ENCODE results near the gene RNF13.
"Not testable (repeated sequence)": the region's sequence is repeated elsewhere in the genome, so short reads cannot be mapped to it uniquely, and the experiment has no call there.

Gene RNF13

DNA sequence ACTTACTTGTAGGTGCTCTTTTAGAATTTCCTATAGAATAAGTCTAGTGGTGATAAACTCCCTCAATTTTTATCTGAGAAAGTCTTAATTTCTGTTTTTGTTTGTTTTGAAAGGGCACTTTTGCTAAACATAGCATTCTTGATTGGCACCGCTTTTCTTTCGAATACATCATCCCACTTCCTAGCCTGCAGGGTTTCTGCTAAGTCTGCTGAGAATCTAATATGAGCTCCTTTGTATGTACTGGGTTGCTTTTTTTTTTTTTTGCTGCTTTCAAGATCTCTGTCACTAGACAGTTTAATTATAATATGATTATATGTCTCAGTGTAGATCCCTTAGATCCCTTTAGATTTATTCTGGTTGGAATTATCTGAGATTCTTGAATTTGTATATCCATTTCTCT is 136.2 kb downstream of the RNF13 start:
- in situ Hi-C loops (cut with MboI; ENCODE audit: low sequenced_read_pairs): no loop called here

DNA sequence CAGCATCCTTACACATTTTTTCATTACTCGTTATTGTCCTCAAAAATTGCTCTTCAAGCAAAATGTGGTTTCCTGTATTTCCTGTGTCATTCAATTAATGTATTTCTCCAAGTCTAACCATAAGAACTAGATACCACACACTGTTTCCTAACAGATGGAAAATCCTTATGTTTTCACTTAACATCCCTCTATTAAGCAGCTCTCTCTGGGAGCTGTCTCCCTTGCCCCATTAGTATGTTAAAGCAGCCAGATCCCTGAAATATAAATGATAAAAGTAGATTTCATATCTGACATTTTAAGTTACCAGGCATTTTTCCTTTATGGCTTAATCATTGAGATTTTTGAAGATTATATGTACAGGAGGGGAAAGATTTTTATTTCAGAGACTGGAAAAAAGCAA is 141.8 kb downstream of the RNF13 start:
- in situ Hi-C loops (cut with MboI; ENCODE audit: low sequenced_read_pairs): no loop called here

DNA sequence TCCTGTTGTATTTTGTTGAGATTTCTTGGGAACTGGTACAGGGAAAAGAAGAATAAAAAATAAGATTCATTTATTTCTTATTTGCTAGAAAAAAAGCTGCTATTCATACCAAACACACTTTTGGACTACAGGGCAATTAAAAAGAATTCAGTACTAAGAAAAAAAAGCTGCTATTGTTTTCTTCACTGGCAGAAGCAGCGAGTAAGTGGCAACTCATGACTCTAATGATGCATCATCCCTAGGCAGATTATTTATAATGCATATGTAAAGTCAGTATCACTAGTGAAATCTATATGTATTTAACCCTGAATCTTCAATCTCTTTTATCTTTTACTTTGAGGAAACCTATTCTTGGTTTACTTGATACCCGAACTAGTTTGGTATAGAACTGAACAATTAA is 142.4 kb downstream of the RNF13 start:
- in situ Hi-C loops (cut with MboI; ENCODE audit: low sequenced_read_pairs): no loop called here

DNA sequence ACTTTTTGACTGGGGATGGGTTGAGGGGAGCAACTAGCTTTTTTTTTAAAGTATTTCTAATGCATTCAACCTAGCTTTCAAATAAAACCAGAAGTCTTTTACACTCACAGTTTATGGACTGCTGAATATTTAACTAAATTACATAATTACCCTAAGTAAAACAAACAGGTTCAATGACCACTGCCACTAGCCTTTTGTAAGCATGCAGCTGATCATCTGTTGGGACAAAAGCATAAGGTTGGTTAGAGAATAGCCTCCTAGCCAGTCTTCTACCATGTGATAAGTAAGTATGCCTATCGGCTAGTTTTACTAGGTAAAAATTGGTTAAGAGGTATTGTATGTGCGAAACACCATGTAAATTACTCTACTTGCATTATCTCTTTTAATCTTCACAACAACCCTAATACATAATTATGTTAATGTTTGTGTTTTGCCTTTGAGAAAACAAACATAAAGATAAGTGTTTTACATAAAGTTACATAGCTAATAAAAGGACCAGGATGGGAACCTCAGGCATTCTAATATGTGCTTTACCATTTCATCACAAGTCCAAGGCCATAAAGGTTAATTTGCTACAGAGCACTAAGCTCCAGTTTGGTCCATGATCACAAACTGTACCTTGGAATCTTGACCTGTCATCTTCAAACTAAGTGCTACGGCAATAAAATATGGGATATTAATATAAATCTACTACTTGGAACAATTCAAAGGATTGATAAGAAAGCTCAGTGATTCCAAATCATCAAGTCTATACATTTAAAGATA is 144.5 kb downstream of the RNF13 start:
- in situ Hi-C loops (cut with MboI; ENCODE audit: low sequenced_read_pairs): no loop called here

DNA sequence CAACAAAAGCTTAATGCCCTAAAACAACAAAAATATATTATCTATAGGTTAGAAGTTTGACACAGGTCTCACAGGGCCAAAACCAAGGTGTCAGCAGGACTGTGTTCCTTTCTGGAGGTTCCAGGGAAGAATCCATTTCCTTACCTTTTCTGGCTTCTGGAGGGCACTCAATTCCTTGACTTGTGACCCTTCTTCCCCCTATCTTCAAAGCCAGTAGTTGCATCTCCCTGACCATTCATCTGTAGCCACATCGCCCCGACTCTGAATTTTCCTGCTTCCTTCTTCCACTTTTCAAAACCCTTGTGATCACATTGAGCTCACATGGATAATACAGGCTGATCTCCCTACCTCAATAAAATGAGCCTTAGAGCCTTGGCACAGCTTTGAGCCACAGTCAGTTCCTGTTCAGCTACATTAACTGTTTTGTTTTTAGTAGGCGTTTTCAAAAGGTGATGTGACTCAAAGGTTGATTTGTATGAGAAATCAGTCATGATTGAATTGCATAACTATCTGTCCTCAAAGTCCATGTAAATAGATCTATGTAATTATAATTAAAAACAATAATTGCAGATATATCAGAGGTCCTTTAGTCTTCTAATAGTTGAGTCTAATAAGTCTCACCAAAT is 145.3 kb downstream of the RNF13 start:
- in situ Hi-C loops (cut with MboI; ENCODE audit: low sequenced_read_pairs): no loop called here

GRCh38 chr3:149959443-149959842 is 146.4 kb downstream of the RNF13 start:
- in situ Hi-C loops (cut with MboI; ENCODE audit: low sequenced_read_pairs): no loop called here

GRCh38 chr3:149963485-149963884 is 150.5 kb downstream of the RNF13 start:
- in situ Hi-C loops (cut with MboI; ENCODE audit: low sequenced_read_pairs): no loop called here

- in situ Hi-C loops (cut with MboI; ENCODE audit: low sequenced_read_pairs): no loop called here
These were observed 151.3 kb downstream of the RNF13 start for GRCh38 chr3:149964291-149964690.

DNA sequence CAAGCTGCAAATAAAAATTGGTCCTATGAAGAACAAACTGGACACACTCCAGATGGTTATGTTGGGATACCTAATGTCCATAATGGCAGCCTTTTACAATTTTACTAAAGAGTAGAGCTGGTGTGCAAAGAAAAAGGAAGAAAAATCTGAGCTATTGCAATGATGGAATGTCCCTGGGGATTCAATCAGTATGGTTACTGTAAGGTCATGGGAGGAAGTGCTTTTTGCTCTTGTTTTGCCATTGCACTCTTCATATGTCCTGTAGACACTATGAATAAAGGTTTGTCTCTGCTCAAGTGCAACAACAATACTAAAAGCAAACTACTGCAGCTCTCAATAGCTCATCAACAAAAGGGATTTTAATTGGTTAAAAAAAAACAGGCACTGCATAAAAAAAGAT is 152.3 kb downstream of the RNF13 start:
- in situ Hi-C loops (cut with MboI; ENCODE audit: low sequenced_read_pairs): no loop called here

GRCh38 chr3:149967086-149967685 is 154.2 kb downstream of the RNF13 start:
- in situ Hi-C loops (cut with MboI; ENCODE audit: low sequenced_read_pairs): no loop called here

- in situ Hi-C loops (cut with MboI; ENCODE audit: low sequenced_read_pairs): no loop called here
These were observed 155.2 kb downstream of the RNF13 start for GRCh38 chr3:149968216-149968615.

GRCh38 chr3:149969110-149969939 is 156.3 kb downstream of the RNF13 start:
- in situ Hi-C loops (cut with MboI; ENCODE audit: low sequenced_read_pairs): no loop called here

DNA sequence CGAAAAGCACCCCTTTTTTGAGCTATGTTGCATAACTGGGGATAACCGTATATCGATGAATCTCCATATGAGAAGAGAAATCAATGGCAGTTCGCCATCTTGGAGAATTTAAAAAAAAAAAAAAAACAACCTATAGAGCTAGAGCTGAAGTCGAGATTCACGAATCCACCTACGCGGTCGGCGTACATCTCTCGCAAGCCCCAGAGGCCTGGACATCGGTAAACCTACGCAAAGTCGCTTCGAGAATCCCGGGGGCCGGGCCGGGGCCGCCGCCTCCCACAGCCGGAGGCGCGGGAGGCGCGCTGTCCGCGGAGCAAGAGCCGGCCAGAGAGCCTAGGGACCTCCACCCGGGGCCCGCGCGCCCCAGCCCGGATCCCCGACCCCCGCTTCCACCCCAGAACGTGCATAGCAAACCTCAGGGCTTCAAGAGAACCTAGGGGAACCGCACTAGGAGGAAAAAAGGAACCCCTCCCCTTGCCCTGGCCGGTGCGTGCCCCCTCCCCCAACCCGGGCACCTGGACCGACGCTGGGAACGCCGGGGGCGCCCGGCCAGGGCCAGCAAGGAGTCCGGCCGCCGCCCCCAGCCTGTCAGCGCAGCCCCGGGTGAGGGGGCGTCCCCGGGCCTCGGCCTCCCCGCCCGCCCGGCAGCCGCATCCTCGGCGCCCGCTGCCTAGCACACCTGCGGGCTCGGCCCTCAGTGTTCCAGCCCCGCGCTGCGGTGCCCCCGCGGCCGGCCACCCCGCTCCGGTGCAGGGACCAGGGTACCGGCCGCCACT is 157.1 kb downstream of the RNF13 start:
- in situ Hi-C loops (cut with MboI; ENCODE audit: low sequenced_read_pairs): no loop called here

GRCh38 chr3:149970716-149971402 is 157.8 kb downstream of the RNF13 start, which contains the start of gene PFN2:
Gene PFN2, minus strand, starts transcription at chr3:149970895. Its CDS starts 39 bp downstream, at chr3:149970856.
- in situ Hi-C loops (cut with MboI; ENCODE audit: low sequenced_read_pairs): no loop called here

DNA sequence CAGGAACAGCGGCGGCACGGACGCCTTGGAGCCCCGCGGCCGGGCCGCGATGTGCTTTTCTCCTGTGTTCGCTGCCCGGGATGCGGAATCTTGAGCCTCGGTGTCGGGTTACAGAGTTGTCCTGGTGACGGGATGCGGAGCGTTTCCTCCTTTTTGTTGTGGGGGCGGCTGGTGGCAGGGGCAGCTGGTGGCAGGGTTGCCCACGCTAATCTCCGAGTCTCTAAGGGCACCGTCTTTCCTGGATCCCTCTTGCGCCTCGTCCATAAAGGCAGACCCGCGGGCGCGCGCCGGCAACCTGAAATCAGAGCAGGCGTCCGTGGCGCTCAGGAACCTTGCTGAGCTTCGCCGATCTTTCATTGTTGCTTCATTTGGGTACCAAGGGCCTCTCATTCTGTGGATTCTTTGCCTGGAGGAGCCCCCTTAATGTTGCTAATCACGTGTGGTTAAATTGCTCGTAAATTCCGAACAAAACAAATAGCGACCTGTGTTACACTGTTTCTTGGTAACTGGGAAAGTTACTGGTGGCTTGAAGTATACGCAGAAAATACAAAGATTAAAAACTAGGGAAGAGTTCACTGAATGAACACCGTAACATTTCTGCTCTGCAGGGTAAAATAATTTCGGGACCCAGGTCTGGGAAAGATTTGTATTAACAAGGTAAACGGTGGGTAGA is 158.5 kb downstream of the RNF13 start:
- in situ Hi-C loops (cut with MboI; ENCODE audit: low sequenced_read_pairs): no loop called here

GRCh38 chr3:149975919-149976318 is 162.9 kb downstream of the RNF13 start:
- in situ Hi-C loops (cut with MboI; ENCODE audit: low sequenced_read_pairs): no loop called here

- in situ Hi-C loops (cut with MboI; ENCODE audit: low sequenced_read_pairs): no loop called here
These were observed 164.4 kb downstream of the RNF13 start for GRCh38 chr3:149977386-149977785.

DNA sequence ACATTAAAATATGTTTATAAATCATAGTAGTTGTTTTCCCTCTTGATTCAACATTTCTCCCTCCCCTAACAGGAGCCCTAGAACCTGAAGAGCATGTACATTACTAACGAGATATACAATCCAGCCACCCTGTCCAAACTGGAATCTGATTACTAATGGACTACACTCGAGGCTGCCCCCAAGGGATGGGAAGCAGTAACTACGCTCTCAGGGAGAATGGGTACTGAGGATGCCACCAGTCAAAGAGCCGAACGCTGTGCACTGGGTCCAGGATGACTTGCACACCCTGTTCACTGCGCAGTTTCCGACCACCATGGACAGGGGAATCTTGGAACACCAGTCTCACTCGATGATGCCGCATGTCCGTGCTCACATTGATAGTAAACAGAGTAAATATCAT is 169.0 kb downstream of the RNF13 start:
- in situ Hi-C loops (cut with MboI; ENCODE audit: low sequenced_read_pairs): not testable (repeated sequence)

- in situ Hi-C loops (cut with MboI; ENCODE audit: low sequenced_read_pairs): not testable (repeated sequence)
These were observed 170.0 kb downstream of the RNF13 start for GRCh38 chr3:149983053-149983452.

All from HL-60/S4 treated with phorbol 12-myristate 13-acetate at 8.2 ng/mL for 4 days and 3 days (cell line).